Erythroblast (primary cell): Measurements from ENCODE around the gene EXT2.

Experiments
- GATA1 ChIP-seq: IDR thresholded peaks from 2 replicates; pipeline ENCODE4 v1.6.1; 2011; ENCODE audit warnings: low read depth, mild to moderate bottlenecking, control low read depth, low read length, moderate library complexity
- POLR2A ChIP-seq: IDR thresholded peaks from 2 replicates; pipeline ENCODE4 v1.6.1; 2011; ENCODE audit warnings: mild to moderate bottlenecking, low read length

- TF ChIP-seq POLR2A (no peak), GATA1 (no peak)
These were observed 95.4 kb downstream of the EXT2 start for GRCh38 chr11:44190883-44191230.
